Measurements from ENCODE around the gene COL11A1. TPM values are rescaled to one million over a fixed set of nuclear protein-coding genes. Genes with fewer than 3 reads are reported as not detected.

The COL11A1 gene
- total RNA-seq, 2 experiments from 2014 or later = 0.22 TPM; not detected in 1

GRCh38 chr1:102879439-102879993 is 228.8 kb downstream of the COL11A1 start:
- Histone ChIP-seq H2AFZ (ENCODE audit: low read length) (no peak overlapping the region), H3K9me3 (ENCODE audit: low read length) (no peaks in the 10 kb centered on the region), H3K4me2 (ENCODE audit: low read length) (no peak overlapping the region), H3K79me2 (ENCODE audit: insufficient read depth, low read depth, low read length) (no peaks in the 10 kb centered on the region), H3K4me1 (ENCODE audit: insufficient read depth, low read length, poor library complexity, severe bottlenecking) (no peaks in the 10 kb centered on the region), H3K36me3 (ENCODE audit: insufficient read depth, low read length) (no peaks in the 10 kb centered on the region), H3K27ac (ENCODE audit: low read depth, low read length, poor library complexity, severe bottlenecking) (no peak overlapping the region), H4K20me1 (ENCODE audit: insufficient read depth, low read length) (no peaks in the 10 kb centered on the region), H3K4me3 (ENCODE audit: low read depth, low read length, poor library complexity, severe bottlenecking) (no peak overlapping the region), H3K9me2 (ENCODE audit: insufficient read depth, low read length) (no peaks in the 10 kb centered on the region)
- no peak for DNase-seq (ENCODE audit: low spot score)
- no peak for TF ChIP-seq CTCF (conservative IDR thresholded peaks at IDR 0.05; ENCODE audit: low read length)
- no peak for TF ChIP-seq EZH2phosphoT487 (IDR thresholded peaks at IDR 0.05; ENCODE audit: borderline replicate concordance, low read depth, low read length)
- no TSS peak for BruUV-seq (replicated peaks)
- intact Hi-C loops (cut with micrococcal nuclease; ENCODE audit: unreplicated experiment) = no loop called here
- CTCF ChIA-PET (ENCODE audit: unreplicated experiment) = no interaction called here
- POLR2A ChIA-PET = no interaction called here

GRCh38 chr1:102875756-102876155 is 232.6 kb downstream of the COL11A1 start:
- Histone ChIP-seq H3K9me2 (ENCODE audit: insufficient read depth, low read length) (no peaks in the 10 kb centered on the region), H3K4me1 (ENCODE audit: insufficient read depth, low read length, poor library complexity, severe bottlenecking) (no peaks in the 10 kb centered on the region), H2AFZ (ENCODE audit: low read length) (no peak overlapping the region), H4K20me1 (ENCODE audit: insufficient read depth, low read length) (no peaks in the 10 kb centered on the region), H3K4me3 (ENCODE audit: low read depth, low read length, poor library complexity, severe bottlenecking) (no peak overlapping the region), H3K27ac (ENCODE audit: low read depth, low read length, poor library complexity, severe bottlenecking) (no peak overlapping the region), H3K36me3 (ENCODE audit: insufficient read depth, low read length) (no peaks in the 10 kb centered on the region), H3K4me2 (ENCODE audit: low read length) (no peak overlapping the region), H3K79me2 (ENCODE audit: insufficient read depth, low read depth, low read length) (no peaks in the 10 kb centered on the region), H3K9me3 (ENCODE audit: low read length) (no peaks in the 10 kb centered on the region)
- no peak for DNase-seq (ENCODE audit: low spot score)
- CTCF ChIA-PET (ENCODE audit: unreplicated experiment) = no interaction called here
- TF ChIP-seq CTCF (conservative IDR thresholded peaks at IDR 0.05; ENCODE audit: low read length) (no peak), EZH2phosphoT487 (IDR thresholded peaks at IDR 0.05; ENCODE audit: borderline replicate concordance, low read depth, low read length) (no peak)
- intact Hi-C loops (cut with micrococcal nuclease; ENCODE audit: unreplicated experiment) = no loop called here
- POLR2A ChIA-PET = interaction anchor here (0.6 to 1.4 kb wide), 2 partner anchors 9 to 59 kb away, joined by 3 to 4 read pairs; no protein-coding TSS in a partner anchor
- BruUV-seq (replicated peaks) = no TSS peak

- POLR2A ChIA-PET = no interaction called here
- intact Hi-C loops (cut with micrococcal nuclease; ENCODE audit: unreplicated experiment) = no loop called here
- H3K27ac ChIP-seq (ENCODE audit: low read depth, low read length, poor library complexity, severe bottlenecking) = no peak overlapping the region
- CTCF ChIA-PET (ENCODE audit: unreplicated experiment) = no interaction called here
- H3K9me3 ChIP-seq (ENCODE audit: low read length) = no peaks in the 10 kb centered on the region
- H2AFZ ChIP-seq (ENCODE audit: low read length) = no peak overlapping the region
- no peaks in the 10 kb centered on the region for H3K36me3 ChIP-seq (ENCODE audit: insufficient read depth, low read length)
- BruUV-seq (replicated peaks) = no TSS peak
- TF ChIP-seq EZH2phosphoT487 (IDR thresholded peaks at IDR 0.05; ENCODE audit: borderline replicate concordance, low read depth, low read length) (no peak), CTCF (conservative IDR thresholded peaks at IDR 0.05; ENCODE audit: low read length) (no peak)
- no peaks in the 10 kb centered on the region for H3K79me2 ChIP-seq (ENCODE audit: insufficient read depth, low read depth, low read length)
- no peak overlapping the region for H3K4me2 ChIP-seq (ENCODE audit: low read length)
- no peak overlapping the region for H3K4me3 ChIP-seq (ENCODE audit: low read depth, low read length, poor library complexity, severe bottlenecking)
- no peaks in the 10 kb centered on the region for H3K9me2 ChIP-seq (ENCODE audit: insufficient read depth, low read length)
- no peak for DNase-seq (ENCODE audit: low spot score)
- H4K20me1 ChIP-seq (ENCODE audit: insufficient read depth, low read length) = no peaks in the 10 kb centered on the region
- H3K4me1 ChIP-seq (ENCODE audit: insufficient read depth, low read length, poor library complexity, severe bottlenecking) = no peaks in the 10 kb centered on the region
These were observed 235.8 kb downstream of the COL11A1 start for GRCh38 chr1:102872526-102872925.
